ENCODE results near the gene TP53TG5.

DNA sequence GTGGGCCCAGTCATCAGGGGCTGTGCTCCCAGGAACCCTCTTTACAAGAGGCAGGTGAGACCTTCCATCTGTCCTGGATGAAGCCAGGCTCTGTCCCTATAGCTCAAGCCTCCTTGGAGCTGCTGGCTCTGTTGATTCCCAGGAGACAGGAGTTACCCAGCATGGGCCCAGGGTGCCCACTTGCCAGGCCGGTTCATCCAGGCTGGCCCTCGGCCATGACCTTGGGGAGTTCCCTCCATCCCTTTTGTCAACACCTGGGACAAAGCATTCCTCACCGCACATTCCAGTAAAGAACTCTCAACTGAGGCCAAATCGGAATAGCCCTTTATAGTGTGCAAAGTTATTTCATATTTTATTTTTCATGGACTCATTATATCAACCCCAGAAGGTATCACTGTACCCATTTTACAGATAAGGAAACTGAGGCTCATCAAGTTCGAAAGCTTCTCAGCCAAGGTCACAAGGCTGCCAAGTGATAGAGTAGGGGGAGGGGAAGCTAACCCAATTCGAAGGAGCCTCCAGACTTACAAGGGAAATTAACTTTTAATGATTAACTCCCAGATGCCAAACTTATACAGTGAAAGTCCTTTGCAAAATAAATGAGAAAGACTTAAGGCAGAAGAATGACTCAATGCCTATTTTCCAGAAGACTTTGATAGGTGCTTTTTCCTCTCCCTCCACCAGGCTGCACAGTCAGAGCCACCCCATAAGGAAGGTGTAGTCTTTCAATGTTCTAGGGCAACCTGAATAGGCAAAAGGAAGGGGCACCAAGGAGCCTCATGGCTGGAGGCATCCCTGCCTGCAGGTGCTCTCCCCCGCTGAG, 48.4 kb downstream of the TP53TG5 start:
- TF ChIP-seq, protein P1, sequence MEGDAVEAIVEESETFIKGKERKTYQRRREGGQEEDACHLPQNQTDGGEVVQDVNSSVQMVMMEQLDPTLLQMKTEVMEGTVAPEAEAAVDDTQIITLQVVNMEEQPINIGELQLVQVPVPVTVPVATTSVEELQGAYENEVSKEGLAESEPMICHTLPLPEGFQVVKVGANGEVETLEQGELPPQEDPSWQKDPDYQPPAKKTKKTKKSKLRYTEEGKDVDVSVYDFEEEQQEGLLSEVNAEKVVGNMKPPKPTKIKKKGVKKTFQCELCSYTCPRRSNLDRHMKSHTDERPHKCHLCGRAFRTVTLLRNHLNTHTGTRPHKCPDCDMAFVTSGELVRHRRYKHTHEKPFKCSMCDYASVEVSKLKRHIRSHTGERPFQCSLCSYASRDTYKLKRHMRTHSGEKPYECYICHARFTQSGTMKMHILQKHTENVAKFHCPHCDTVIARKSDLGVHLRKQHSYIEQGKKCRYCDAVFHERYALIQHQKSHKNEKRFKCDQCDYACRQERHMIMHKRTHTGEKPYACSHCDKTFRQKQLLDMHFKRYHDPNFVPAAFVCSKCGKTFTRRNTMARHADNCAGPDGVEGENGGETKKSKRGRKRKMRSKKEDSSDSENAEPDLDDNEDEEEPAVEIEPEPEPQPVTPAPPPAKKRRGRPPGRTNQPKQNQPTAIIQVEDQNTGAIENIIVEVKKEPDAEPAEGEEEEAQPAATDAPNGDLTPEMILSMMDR (conservative IDR thresholded peaks at IDR 0.05; ENCODE audit: low read depth in 2 of 2) = no peak
- TF ChIP-seq, protein P2, sequence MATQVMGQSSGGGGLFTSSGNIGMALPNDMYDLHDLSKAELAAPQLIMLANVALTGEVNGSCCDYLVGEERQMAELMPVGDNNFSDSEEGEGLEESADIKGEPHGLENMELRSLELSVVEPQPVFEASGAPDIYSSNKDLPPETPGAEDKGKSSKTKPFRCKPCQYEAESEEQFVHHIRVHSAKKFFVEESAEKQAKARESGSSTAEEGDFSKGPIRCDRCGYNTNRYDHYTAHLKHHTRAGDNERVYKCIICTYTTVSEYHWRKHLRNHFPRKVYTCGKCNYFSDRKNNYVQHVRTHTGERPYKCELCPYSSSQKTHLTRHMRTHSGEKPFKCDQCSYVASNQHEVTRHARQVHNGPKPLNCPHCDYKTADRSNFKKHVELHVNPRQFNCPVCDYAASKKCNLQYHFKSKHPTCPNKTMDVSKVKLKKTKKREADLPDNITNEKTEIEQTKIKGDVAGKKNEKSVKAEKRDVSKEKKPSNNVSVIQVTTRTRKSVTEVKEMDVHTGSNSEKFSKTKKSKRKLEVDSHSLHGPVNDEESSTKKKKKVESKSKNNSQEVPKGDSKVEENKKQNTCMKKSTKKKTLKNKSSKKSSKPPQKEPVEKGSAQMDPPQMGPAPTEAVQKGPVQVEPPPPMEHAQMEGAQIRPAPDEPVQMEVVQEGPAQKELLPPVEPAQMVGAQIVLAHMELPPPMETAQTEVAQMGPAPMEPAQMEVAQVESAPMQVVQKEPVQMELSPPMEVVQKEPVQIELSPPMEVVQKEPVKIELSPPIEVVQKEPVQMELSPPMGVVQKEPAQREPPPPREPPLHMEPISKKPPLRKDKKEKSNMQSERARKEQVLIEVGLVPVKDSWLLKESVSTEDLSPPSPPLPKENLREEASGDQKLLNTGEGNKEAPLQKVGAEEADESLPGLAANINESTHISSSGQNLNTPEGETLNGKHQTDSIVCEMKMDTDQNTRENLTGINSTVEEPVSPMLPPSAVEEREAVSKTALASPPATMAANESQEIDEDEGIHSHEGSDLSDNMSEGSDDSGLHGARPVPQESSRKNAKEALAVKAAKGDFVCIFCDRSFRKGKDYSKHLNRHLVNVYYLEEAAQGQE (IDR thresholded peaks at IDR 0.05; ENCODE audit: unreplicated experiment) = no peak
- TF ChIP-seq POLR2AphosphoS5 (IDR thresholded peaks at IDR 0.05; ENCODE audit: low read depth) (no peak), EZH2 (IDR thresholded peaks at IDR 0.05; ENCODE audit: low read depth, unreplicated experiment) (no peak)

All from GM23338 (cell line).